Stimulated activated CD8-positive, alpha-beta memory T cell treated with anti-CD3 and anti-CD28 coated beads, Interleukin-2, amount 100 ng/mL, for 48 hours (primary cell): ENCODE measurements around the gene MDP1.

ENCODE experiments used
- DNase-seq, 2 donors: peaks; one replicate each; pipeline ENCODE4 v3.0.0-alpha.2; 2020; ENCODE audit warnings: low read depth in 2 of 2

MDP1 gene

GRCh38 chr14:24215495-24216344 is at the start of gene MDP1:
MDP1 (minus strand) TSS chr14:24216066; CDS start chr14:24215955, 111 bp downstream.
- peak; percentile 62 to 74 for DNase-seq

GRCh38 chr14:24264298-24264697 is 48.4 kb upstream of the MDP1 start:
- no peak for DNase-seq

- DNase-seq, result no peak
Observed at GRCh38 chr14:24263848-24264247, 48.0 kb upstream of the MDP1 start.

GRCh38 chr14:24262821-24263733 is 47.2 kb upstream of the MDP1 start, which contains the start of gene TGM1:
TGM1 (minus strand) TSS chr14:24263177; CDS start chr14:24262352, 825 bp downstream.
- DNase-seq, result no peak

- DNase-seq, result no peak
Observed at GRCh38 chr14:24261969-24262327, 46.1 kb upstream of the MDP1 start.

GRCh38 chr14:24261256-24261968 is 45.5 kb upstream of the MDP1 start:
- DNase-seq, result no peak

- DNase-seq, result no peak
Observed at GRCh38 chr14:24260780-24261157, 44.9 kb upstream of the MDP1 start.

- no peak for DNase-seq
Observed at GRCh38 chr14:24260026-24260779, 44.3 kb upstream of the MDP1 start.

- DNase-seq, result no peak
Observed at GRCh38 chr14:24259282-24260025, 43.6 kb upstream of the MDP1 start.

- DNase-seq, result no peak
Observed at GRCh38 chr14:24258548-24259265, 42.8 kb upstream of the MDP1 start.

GRCh38 chr14:24258119-24258518 is 42.3 kb upstream of the MDP1 start:
- no peak for DNase-seq

GRCh38 chr14:24256960-24257359 is 41.1 kb upstream of the MDP1 start:
- no peak for DNase-seq

- DNase-seq, result no peak
Observed at GRCh38 chr14:24255931-24256711, 40.3 kb upstream of the MDP1 start.

GRCh38 chr14:24255438-24255837 is 39.6 kb upstream of the MDP1 start:
- no peak for DNase-seq

GRCh38 chr14:24254630-24255392 is 38.9 kb upstream of the MDP1 start:
- no peak for DNase-seq

- DNase-seq, result no peak
Observed at GRCh38 chr14:24253936-24254335, 38.1 kb upstream of the MDP1 start.

- DNase-seq, result no peak
Observed at GRCh38 chr14:24252289-24253124, 36.6 kb upstream of the MDP1 start.
